Stimulated activated naive CD8-positive, alpha-beta T cell treated with anti-CD3 and anti-CD28 coated beads, Interleukin-15, Interleukin-2, amounts not matched to agents 100 ng/mL and 50 ng/mL, for 24 hours (primary cell): Measurements from ENCODE around the gene TRIM22.
"Not testable (repeated sequence)": the region's sequence is repeated elsewhere in the genome, so short reads cannot be mapped to it uniquely, and the experiment has no call there.

Experiments used
- H3K27ac Mint-ChIP-seq: one replicate; pipeline ENCODE4 v1.8.0; 2021; ENCODE audit warnings: mild to moderate bottlenecking, mixed read lengths
- H3K27me3 Mint-ChIP-seq: one replicate; pipeline ENCODE4 v1.8.0; 2021; ENCODE audit warnings: mixed read lengths
- H3K36me3 Mint-ChIP-seq: one replicate; pipeline ENCODE4 v1.8.0; 2021; ENCODE audit warnings: low read depth, mixed read lengths
- H3K4me1 Mint-ChIP-seq: one replicate; pipeline ENCODE4 v1.8.0; 2021; ENCODE audit warnings: low read depth, mixed read lengths
- H3K4me3 Mint-ChIP-seq: one replicate; pipeline ENCODE4 v1.8.0; 2021; ENCODE audit warnings: mild to moderate bottlenecking, mixed read lengths
- H3K9me3 Mint-ChIP-seq: one replicate; pipeline ENCODE4 v1.8.0; 2021; ENCODE audit warnings: mixed read lengths

The TRIM22 gene

DNA sequence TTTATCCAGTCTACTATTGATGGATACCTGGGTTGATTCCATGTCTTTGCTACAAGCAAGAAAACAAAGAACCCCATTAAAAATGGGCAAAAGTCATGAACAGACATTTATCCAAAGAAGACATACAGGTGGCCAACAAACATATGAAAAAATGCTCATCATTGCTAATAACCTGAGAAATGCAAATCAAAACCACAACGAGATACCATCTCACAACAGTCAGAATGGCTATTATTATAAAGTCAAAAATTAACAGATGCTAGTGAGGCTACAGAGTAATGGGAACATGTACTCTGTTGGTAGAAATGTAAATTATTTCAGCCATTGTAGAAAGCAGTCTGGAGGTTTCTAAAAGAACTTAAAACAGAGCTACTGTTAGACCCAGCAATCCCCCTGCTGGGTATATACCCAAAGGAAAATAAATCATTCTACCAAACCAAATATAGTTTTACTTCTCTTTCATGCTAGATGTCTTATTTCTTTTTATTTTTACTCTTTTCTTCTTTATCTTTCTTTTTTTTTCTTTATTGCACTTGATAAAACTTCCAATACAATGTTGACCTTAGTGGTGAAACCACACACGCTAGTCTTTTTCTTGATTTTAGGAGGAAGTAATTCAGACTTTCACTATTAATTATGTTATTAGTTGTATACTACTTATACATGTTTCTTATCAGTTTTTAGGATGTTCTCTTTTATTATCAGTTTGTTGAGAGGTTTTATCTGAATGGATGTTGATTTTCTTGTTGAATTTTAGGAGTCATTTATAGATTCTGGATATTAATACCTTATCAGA lies 14.3 kb downstream of the TRIM22 start:
- H3K27ac Mint-ChIP-seq, result peak overlapping the region; percentile 75
- peaks cover 76% of the 10 kb centered on the region for H3K36me3 Mint-ChIP-seq
- H3K4me1 Mint-ChIP-seq, result peaks cover 57% of the 10 kb centered on the region
- no peaks in the 10 kb centered on the region for H3K9me3 Mint-ChIP-seq
- H3K27me3 Mint-ChIP-seq, result no peaks in the 10 kb centered on the region
- H3K4me3 Mint-ChIP-seq, result no peak overlapping the region

DNA sequence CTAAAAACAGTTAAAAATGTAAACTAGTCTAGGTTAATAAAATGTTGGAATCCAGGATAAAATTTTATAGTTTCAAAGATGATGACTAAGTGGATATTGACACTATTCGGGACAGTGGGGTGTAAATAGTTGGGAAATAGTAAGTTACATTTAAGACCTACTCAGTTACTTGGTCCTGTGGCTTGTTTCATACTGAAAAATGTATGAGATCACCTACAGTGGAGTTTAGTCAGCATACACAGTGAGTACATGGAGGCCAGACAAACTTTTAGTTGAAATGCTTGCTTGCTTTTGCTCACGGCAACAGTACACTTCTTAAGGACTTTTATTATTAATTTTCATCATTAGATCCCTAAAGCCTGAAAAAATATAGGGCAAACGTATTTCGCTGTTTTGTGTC lies 16.1 kb downstream of the TRIM22 start:
- no peak overlapping the region for H3K4me3 Mint-ChIP-seq

DNA sequence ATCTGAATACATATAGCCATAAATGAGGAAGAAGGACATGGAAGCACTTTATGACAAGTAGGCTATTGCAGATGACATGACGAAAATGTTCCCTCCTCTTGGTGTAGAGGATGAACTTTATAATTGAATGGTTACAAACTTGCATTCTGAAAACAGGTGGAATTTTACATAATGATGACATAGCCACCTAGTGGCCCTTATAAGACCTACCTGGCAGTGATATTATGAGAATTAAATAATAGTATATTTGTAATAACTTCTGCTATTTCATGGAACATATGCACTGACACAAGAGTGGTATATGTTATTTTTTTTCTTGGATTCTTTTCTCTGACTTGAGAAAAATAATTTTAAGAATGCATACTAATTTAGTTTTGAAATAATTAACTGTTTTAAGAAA lies 22.9 kb downstream of the TRIM22 start:
- H3K4me3 Mint-ChIP-seq, result no peak overlapping the region
- peaks cover 21% of the 10 kb centered on the region for H3K36me3 Mint-ChIP-seq
- peaks cover 5% of the 10 kb centered on the region for H3K4me1 Mint-ChIP-seq
- no peak overlapping the region for H3K27ac Mint-ChIP-seq
- no peaks in the 10 kb centered on the region for H3K9me3 Mint-ChIP-seq
- H3K27me3 Mint-ChIP-seq, result no peaks in the 10 kb centered on the region

More for the DNA sequence above, 16.1 kb downstream of the TRIM22 start:
- no peaks in the 10 kb centered on the region for H3K9me3 Mint-ChIP-seq
- peaks cover 76% of the 10 kb centered on the region for H3K36me3 Mint-ChIP-seq
- no peaks in the 10 kb centered on the region for H3K27me3 Mint-ChIP-seq
- H3K4me1 Mint-ChIP-seq, result peaks cover 44% of the 10 kb centered on the region
- no peak overlapping the region for H3K27ac Mint-ChIP-seq

DNA sequence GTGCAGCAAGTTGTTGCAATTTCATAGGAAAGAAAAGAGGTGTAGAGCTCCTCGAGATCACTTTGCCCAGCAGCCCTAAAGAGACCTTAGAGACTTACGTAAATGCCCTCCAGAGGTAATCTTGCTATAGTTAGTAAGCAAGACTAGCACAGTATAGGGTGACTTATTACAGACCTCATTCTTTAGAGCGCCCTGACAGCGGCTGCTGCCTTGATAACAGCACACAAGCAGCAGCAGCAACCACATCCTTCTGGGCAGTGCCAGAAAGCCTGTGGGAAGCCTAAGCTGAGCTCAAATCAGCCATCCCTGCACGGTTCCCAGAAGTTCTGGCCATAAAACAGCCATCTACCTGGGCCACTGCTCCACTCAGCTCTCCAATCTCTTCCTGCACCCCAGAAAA lies 24.1 kb downstream of the TRIM22 start:
- peaks cover 5% of the 10 kb centered on the region for H3K9me3 Mint-ChIP-seq

DNA sequence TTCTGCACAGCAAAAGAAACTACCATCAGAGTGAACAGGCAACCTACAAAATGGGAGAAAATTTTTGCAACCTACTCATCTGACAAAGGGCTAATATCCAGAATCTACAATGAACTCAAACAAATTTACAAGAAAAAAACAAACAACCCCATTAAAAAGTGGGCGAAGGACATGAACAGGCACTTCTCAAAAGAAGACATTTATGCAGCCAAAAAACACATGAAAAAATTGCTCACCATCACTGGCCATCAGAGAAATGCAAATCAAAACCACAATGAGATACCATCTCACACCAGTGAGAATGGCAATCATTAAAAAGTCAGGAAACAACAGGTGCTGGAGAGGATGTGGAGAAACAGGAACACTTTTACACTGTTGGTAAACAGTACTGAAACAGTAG lies 26.9 kb downstream of the TRIM22 start:
- not testable (repeated sequence) for H3K4me1 Mint-ChIP-seq, H3K4me3 Mint-ChIP-seq, H3K27me3 Mint-ChIP-seq, H3K27ac Mint-ChIP-seq, H3K36me3 Mint-ChIP-seq
- H3K9me3 Mint-ChIP-seq, result peaks cover 11% of the 10 kb centered on the region

More for the DNA sequence above, 24.1 kb downstream of the TRIM22 start:
- Mint-ChIP-seq H3K4me3 (no peak overlapping the region), H3K36me3 (peaks cover 19% of the 10 kb centered on the region), H3K27ac (no peak overlapping the region), H3K4me1 (peaks cover 5% of the 10 kb centered on the region), H3K27me3 (no peaks in the 10 kb centered on the region)

DNA sequence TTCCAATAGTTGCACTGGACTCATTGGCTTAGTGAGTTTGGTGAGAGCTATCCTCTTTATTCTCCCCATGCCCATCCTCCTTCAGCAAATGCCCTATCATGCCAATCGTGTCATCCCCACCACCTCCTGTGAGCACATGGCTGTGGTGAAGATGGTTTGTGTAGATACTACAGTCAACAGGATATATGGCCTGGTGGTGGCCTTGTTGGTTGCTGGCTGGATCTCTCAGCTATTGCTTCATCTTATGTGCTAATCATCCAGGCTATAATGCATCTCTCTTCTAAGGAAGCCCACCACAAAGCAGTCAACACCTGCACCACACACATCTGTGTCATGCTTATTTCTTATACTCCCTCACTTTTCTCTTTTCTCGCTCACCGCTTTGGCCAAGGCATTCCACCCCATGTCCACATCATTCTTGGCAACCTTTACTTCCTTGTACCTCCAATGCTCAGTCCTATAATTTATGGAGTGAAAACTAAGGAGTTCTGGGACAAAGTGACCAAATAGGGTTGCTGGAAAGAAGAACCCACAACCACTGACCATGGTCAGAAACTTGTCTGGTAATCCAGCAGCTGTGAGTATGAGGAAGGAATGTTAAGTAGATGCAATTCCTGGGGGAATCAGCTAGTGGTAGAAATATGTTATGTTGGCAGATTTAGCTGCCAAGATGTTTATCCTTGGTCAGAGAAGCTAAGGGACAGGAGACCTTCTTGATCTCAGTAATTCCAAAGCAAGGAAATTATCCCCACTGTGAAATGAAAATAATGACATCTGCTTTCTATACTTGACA lies 30.3 kb downstream of the TRIM22 start:
- Mint-ChIP-seq H3K27ac (no peak overlapping the region), H3K9me3 (peaks cover 11% of the 10 kb centered on the region), H3K36me3 (peaks cover 5% of the 10 kb centered on the region), H3K4me3 (no peak overlapping the region), H3K27me3 (no peaks in the 10 kb centered on the region), H3K4me1 (no peaks in the 10 kb centered on the region)

DNA sequence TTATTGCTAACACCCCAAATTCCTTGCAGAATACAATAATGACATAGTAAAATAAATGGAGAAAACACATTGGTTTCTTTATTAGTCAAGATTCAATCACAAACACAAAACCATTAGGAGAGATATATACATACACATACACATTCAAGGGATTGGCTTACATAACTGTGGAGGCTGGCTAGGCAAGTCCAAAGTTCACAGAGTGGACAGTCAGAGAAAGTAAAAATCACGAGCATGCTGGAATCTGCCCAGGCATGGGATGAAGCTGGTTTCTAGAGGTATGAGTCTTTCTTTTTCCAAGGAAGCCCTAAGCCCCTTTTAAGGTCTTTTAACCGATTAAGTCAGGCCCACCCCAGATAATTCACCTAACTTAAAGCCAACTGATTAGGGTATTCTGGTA lies 33.0 kb downstream of the TRIM22 start:
- no peak overlapping the region for H3K4me3 Mint-ChIP-seq
- H3K4me1 Mint-ChIP-seq, result no peaks in the 10 kb centered on the region
- no peaks in the 10 kb centered on the region for H3K27me3 Mint-ChIP-seq
- peaks cover 11% of the 10 kb centered on the region for H3K9me3 Mint-ChIP-seq
- H3K27ac Mint-ChIP-seq, result no peak overlapping the region
- H3K36me3 Mint-ChIP-seq, result peaks cover 5% of the 10 kb centered on the region

DNA sequence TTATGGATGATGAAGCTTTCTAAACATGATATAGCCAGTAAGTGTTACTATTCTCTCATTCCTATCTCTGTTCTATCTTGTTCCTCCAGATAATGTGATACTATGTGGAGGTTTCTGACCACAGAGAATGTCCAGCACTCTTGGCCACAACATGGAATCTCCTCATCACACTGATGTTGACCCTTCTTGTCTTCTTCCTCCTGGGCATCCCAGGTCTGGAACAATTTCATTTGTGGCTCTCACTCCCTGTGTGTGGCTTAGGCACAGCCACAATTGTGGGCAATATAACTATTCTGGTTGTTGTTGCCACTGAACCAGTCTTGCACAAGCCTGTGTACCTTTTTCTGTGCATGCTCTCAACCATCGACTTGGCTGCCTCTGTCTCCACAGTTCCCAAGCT lies 36.8 kb downstream of the TRIM22 start:
- no peaks in the 10 kb centered on the region for H3K9me3 Mint-ChIP-seq
- no peaks in the 10 kb centered on the region for H3K36me3 Mint-ChIP-seq
- no peaks in the 10 kb centered on the region for H3K27me3 Mint-ChIP-seq
- H3K4me1 Mint-ChIP-seq, result no peaks in the 10 kb centered on the region
- H3K27ac Mint-ChIP-seq, result no peak overlapping the region
- H3K4me3 Mint-ChIP-seq, result no peak overlapping the region

DNA sequence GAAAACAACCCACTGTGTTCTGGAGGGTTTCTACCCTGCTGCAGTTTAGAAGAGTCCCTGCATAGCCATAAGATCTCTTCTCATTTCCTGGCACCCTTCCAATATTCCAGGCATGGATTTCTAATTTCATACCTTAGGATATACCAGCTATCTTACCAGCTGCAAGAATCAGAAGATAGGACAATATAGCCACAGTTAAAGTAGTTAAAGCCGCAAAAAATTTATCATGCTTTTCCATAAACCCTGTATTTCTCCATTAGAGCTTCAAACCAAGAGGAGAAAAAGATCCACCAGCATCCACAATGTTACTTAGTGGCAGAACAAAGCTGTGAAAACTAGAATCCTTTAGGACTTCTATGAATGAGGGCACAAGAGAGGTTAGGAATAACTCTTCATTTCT lies 38.1 kb downstream of the TRIM22 start:
- Mint-ChIP-seq H3K4me1 (no peaks in the 10 kb centered on the region), H3K9me3 (no peaks in the 10 kb centered on the region), H3K27me3 (no peaks in the 10 kb centered on the region)

DNA sequence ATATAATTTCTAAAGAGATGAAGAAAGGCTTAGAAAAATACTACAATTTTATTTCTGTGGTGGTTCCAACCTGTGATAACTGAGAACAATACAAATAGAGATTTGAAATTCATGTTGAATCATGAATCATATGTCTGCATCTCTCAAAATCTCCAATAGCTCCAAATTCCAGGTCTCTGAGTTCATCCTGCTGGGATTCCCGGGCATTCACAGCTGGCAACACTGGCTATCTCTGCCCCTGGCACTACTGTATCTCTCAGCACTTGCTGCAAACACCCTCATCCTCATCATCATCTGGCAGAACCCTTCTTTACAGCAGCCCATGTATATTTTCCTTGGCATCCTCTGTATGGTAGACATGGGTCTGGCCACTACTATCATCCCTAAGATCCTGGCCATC lies 46.8 kb downstream of the TRIM22 start, which contains the start of gene OR56B1:
OR56B1 (plus strand) TSS at position 53 of the 400 bp plus-strand sequence; CDS start at position 122, 69 bp downstream.
- Mint-ChIP-seq H3K4me3 (no peak within 1 kb of the TSS), H3K27ac (no peak within 1 kb of the TSS)

More for the DNA sequence above, 38.1 kb downstream of the TRIM22 start:
- Mint-ChIP-seq H3K27ac (no peak overlapping the region), H3K4me3 (no peak overlapping the region), H3K36me3 (no peaks in the 10 kb centered on the region)

DNA sequence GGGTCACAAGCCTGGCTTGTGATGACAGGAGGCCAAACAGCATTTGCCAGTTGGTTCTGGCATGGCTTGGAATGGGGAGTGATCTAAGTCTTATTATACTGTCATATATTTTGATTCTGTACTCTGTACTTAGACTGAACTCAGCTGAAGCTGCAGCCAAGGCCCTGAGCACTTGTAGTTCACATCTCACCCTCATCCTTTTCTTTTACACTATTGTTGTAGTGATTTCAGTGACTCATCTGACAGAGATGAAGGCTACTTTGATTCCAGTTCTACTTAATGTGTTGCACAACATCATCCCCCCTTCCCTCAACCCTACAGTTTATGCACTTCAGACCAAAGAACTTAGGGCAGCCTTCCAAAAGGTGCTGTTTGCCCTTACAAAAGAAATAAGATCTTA lies 47.5 kb downstream of the TRIM22 start:
- H3K9me3 Mint-ChIP-seq, result peaks cover 23% of the 10 kb centered on the region
- no peak overlapping the region for H3K4me3 Mint-ChIP-seq
- H3K36me3 Mint-ChIP-seq, result peaks cover 16% of the 10 kb centered on the region
- no peaks in the 10 kb centered on the region for H3K4me1 Mint-ChIP-seq
- no peak overlapping the region for H3K27ac Mint-ChIP-seq
- H3K27me3 Mint-ChIP-seq, result peaks cover 7% of the 10 kb centered on the region

More for the DNA sequence above, 46.8 kb downstream of the TRIM22 start, which contains the start of gene OR56B1:
- H3K9me3 Mint-ChIP-seq, result peaks cover 16% of the 10 kb centered on the region
- peaks cover 7% of the 10 kb centered on the region for H3K27me3 Mint-ChIP-seq
- H3K36me3 Mint-ChIP-seq, result peaks cover 15% of the 10 kb centered on the region
- no peaks in the 10 kb centered on the region for H3K4me1 Mint-ChIP-seq

DNA sequence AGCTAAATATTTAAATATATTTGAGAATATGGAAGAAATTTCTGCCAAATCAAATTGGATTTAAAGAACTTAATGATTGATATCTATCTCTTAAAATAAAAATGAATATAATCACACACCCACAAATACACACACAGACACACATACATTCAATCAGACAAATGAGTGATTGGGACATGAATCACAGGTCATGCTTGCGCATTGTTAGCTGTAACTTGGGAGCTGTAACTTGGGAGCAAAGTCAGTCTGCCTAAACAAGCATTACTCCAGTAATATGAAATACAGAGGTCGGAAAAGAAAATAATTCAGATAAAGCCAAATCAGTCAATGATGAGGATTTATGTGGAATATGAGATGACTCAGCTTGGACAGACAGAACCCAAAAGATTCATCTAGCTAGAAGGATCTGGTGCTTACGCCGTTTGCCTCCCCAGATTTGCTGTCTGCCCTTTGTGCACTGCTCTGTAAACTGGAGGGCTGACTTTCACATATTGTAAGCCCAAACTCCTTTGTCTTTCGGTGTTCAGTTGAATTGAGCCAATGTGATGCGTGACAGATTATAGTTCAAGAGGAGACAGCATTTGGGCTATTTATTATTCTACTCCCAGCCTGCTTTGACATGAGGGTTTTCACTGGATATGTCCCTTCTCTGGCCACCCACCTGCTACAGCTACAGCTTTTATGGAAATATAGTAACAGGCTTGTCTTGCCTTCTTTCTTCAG lies 48.2 kb downstream of the TRIM22 start:
- H3K27me3 Mint-ChIP-seq, result peaks cover 7% of the 10 kb centered on the region
- H3K9me3 Mint-ChIP-seq, result peaks cover 25% of the 10 kb centered on the region
- no peaks in the 10 kb centered on the region for H3K4me1 Mint-ChIP-seq
- H3K4me3 Mint-ChIP-seq, result no peak overlapping the region
- peaks cover 16% of the 10 kb centered on the region for H3K36me3 Mint-ChIP-seq
- no peak overlapping the region for H3K27ac Mint-ChIP-seq

DNA sequence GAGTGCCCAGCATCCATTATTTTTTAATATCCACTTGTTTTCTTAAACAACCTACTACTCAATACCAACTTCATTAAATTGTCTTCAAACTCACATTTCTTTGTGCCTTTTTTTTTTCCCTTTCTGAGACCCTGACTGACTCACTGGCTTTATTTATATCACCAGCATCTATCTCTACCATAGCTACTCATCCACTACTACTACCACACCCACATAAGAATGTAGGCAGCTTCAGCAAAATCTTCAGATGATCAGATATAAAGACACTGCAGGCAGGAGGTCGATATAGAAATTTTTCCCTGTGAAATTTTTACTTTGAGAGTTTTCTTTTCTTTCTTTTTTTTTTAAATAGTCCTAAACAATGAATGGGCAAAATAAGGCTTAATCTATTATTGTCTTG lies 48.8 kb downstream of the TRIM22 start:
- H3K9me3 Mint-ChIP-seq, result peaks cover 25% of the 10 kb centered on the region
- no peak overlapping the region for H3K4me3 Mint-ChIP-seq
- no peaks in the 10 kb centered on the region for H3K4me1 Mint-ChIP-seq
- peaks cover 16% of the 10 kb centered on the region for H3K36me3 Mint-ChIP-seq
- H3K27me3 Mint-ChIP-seq, result peaks cover 7% of the 10 kb centered on the region
- no peak overlapping the region for H3K27ac Mint-ChIP-seq

DNA sequence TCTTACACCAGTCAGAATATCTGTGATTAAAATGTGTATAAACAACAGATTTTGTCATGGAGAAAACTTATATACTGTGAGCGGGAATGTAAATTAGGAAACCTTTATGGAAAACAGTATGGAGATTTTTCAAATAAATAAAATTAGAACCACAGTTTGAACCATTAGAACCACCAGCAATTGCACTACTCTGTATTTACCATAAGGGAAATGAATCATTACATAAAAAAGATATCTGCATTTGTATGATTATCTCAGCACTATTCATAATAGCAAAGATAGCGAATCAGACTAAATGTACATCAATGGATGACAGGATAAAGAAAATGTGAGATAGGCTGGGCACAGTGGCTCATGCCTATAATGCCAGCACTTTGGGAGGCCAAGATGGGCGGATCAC lies 57.0 kb downstream of the TRIM22 start:
- Mint-ChIP-seq H3K9me3 (peaks cover 13% of the 10 kb centered on the region), H3K4me1 (no peaks in the 10 kb centered on the region), H3K4me3 (no peak overlapping the region), H3K27me3 (peaks cover 5% of the 10 kb centered on the region), H3K27ac (no peak overlapping the region), H3K36me3 (no peaks in the 10 kb centered on the region)

DNA sequence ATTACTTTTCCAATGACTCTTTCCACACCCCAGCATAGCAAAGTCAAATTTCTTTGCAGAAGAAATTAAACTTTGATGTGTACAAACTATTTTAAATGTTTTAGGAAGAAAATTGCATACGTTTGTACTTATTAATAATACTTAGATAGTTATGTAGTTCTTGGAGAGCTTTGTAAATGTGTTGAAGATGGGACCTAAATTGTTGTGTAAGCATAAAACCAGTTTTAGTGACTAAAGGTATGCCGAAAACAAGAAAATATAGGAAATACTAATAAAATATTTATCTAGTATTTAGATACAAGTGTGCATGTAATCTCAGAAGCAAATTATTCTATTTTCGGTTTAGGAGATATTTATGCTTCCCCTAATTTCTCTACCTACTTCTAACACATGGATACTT lies 60.2 kb downstream of the TRIM22 start:
- H3K4me1 Mint-ChIP-seq, result no peaks in the 10 kb centered on the region
- H3K27ac Mint-ChIP-seq, result no peak overlapping the region
- no peaks in the 10 kb centered on the region for H3K27me3 Mint-ChIP-seq
- H3K9me3 Mint-ChIP-seq, result no peaks in the 10 kb centered on the region
- no peak overlapping the region for H3K4me3 Mint-ChIP-seq
- H3K36me3 Mint-ChIP-seq, result no peaks in the 10 kb centered on the region
